HG03108 (cell line): ENCODE results near the gene SLC9A9.

Source experiments
- ATAC-seq: cut with Tn5 transposase; IDR thresholded peaks from one replicate; pipeline ENCODE4 v1.9.1; 2021; ENCODE audit warnings: moderate library complexity; ENCODE audit not compliant: unreplicated experiment

Gene SLC9A9

GRCh38 chr3:143343031-143343430 is 505.2 kb downstream of the SLC9A9 start:
- no peak for ATAC-seq

GRCh38 chr3:143339451-143339850 is 508.8 kb downstream of the SLC9A9 start:
- ATAC-seq = no peak

GRCh38 chr3:143337387-143337786 is 510.9 kb downstream of the SLC9A9 start:
- ATAC-seq = no peak

- ATAC-seq = no peak
These were observed 514.0 kb downstream of the SLC9A9 start for GRCh38 chr3:143334231-143334630.

- no peak for ATAC-seq
These were observed 514.9 kb downstream of the SLC9A9 start for GRCh38 chr3:143333367-143333766.

GRCh38 chr3:143332026-143332425 is 516.2 kb downstream of the SLC9A9 start:
- ATAC-seq = no peak

GRCh38 chr3:143331350-143331749 is 516.9 kb downstream of the SLC9A9 start:
- no peak for ATAC-seq

GRCh38 chr3:143330296-143330868 is 517.9 kb downstream of the SLC9A9 start:
- ATAC-seq = no peak

- ATAC-seq = no peak
These were observed 518.6 kb downstream of the SLC9A9 start for GRCh38 chr3:143329567-143330211.

- no peak for ATAC-seq
These were observed 519.8 kb downstream of the SLC9A9 start for GRCh38 chr3:143328451-143328850.

- ATAC-seq = no peak
These were observed 521.1 kb downstream of the SLC9A9 start for GRCh38 chr3:143326983-143327778.

GRCh38 chr3:143321058-143321769 is 527.1 kb downstream of the SLC9A9 start:
- ATAC-seq = no peak

- ATAC-seq = no peak
These were observed 532.5 kb downstream of the SLC9A9 start for GRCh38 chr3:143315766-143316165.

GRCh38 chr3:143314251-143315093 is 533.8 kb downstream of the SLC9A9 start:
- no peak for ATAC-seq

- ATAC-seq = no peak
These were observed 534.4 kb downstream of the SLC9A9 start for GRCh38 chr3:143313893-143314188.

GRCh38 chr3:143313025-143313892 is 535.0 kb downstream of the SLC9A9 start:
- no peak for ATAC-seq

- ATAC-seq = no peak
These were observed 537.2 kb downstream of the SLC9A9 start for GRCh38 chr3:143311096-143311495.

- no peak for ATAC-seq
These were observed 538.6 kb downstream of the SLC9A9 start for GRCh38 chr3:143309705-143310104.

GRCh38 chr3:143307613-143308183 is 540.6 kb downstream of the SLC9A9 start:
- ATAC-seq = no peak
